GM13976 (cell line): ENCODE results near the gene KCNQ1.
A peak's percentile ranks its signal among the peaks of the same experiment; 100 is the strongest.

Experiments
- DNase-seq: peaks from one replicate; pipeline ENCODE4 v3.0.0; 2012; ENCODE audit warnings: low spot score
- CTCF ChIP-seq: IDR thresholded peaks from 2 replicates; pipeline ENCODE4 v1.5.1; 2012; ENCODE audit warnings: borderline replicate concordance, mild to moderate bottlenecking; ENCODE audit not compliant: insufficient read depth; ENCODE audit errors: extremely low read depth, missing control alignments, control extremely low read depth
- in situ Hi-C: fragments of 300-500 bp; cut with MboI; formaldehyde crosslinking; loops from one replicate; pipeline ENCODE4 v1.12.0; 2022; ENCODE audit warnings: low sequenced_read_pairs, mixed read lengths, inconsistent platforms; ENCODE audit not compliant: unreplicated experiment

Gene KCNQ1

GRCh38 chr11:2585566-2586086 is 140.8 kb downstream of the KCNQ1 start:
- in situ Hi-C loops: no loop called here
- peak; percentile 23 for DNase-seq
- no peak for TF ChIP-seq CTCF

GRCh38 chr11:2586087-2586792 is 141.4 kb downstream of the KCNQ1 start:
- no peak for TF ChIP-seq CTCF
- DNase-seq: peak; percentile 18
- in situ Hi-C loops: no loop called here

GRCh38 chr11:2586793-2587131 is 142.0 kb downstream of the KCNQ1 start:
- no peak for TF ChIP-seq CTCF
- in situ Hi-C loops: no loop called here
- peak; percentile 14 for DNase-seq

GRCh38 chr11:2587132-2587930 is 142.5 kb downstream of the KCNQ1 start:
- in situ Hi-C loops: no loop called here
- TF ChIP-seq CTCF: no peak
- peak; percentile 23 for DNase-seq

GRCh38 chr11:2587976-2588748 is 143.4 kb downstream of the KCNQ1 start:
- no peak for TF ChIP-seq CTCF
- DNase-seq: peak; percentile 21
- in situ Hi-C loops: no loop called here

GRCh38 chr11:2588809-2589537 is 144.2 kb downstream of the KCNQ1 start:
- in situ Hi-C loops: no loop called here
- peak; percentile 14 for DNase-seq
- no peak for TF ChIP-seq CTCF
